Activated CD4-positive, alpha-beta T cell treated with anti-CD3 and anti-CD28 coated beads, Interleukin-2, amount 10 ng/mL, durations not matched to agents 24 days and 14 days (primary cell): Measurements from ENCODE around the gene CISTR. TPM values are rescaled to one million over a fixed set of nuclear protein-coding genes. Genes with fewer than 3 reads are reported as not detected.
"Not testable (repeated sequence)": the region's sequence is repeated elsewhere in the genome, so short reads cannot be mapped to it uniquely, and the experiment has no call there.

Experiments
- DNase-seq: peaks from one replicate; pipeline ENCODE4 v3.0.0; 2022
- H3K27ac Mint-ChIP-seq: one replicate; pipeline ENCODE4 v1.8.0; 2022; ENCODE audit warnings: mild to moderate bottlenecking, mixed read lengths
- H3K27me3 Mint-ChIP-seq: one replicate; pipeline ENCODE4 v1.8.0; 2022; ENCODE audit warnings: mixed read lengths
- H3K36me3 Mint-ChIP-seq: one replicate; pipeline ENCODE4 v1.8.0; 2022; ENCODE audit warnings: low read depth, mild to moderate bottlenecking, mixed read lengths
- H3K4me1 Mint-ChIP-seq: one replicate; pipeline ENCODE4 v1.8.0; 2021; ENCODE audit warnings: mixed read lengths
- H3K4me3 Mint-ChIP-seq: one replicate; pipeline ENCODE4 v1.8.0; 2022; ENCODE audit warnings: mild to moderate bottlenecking, moderate library complexity, mixed read lengths
- H3K9me3 Mint-ChIP-seq: one replicate; pipeline ENCODE4 v1.8.0; 2021; ENCODE audit warnings: mixed read lengths
- intact Hi-C: fragments of 100-400 bp; cut with micrococcal nuclease; formaldehyde crosslinking; loops from one replicate; pipeline ENCODE4 v1.15.1; 2023
- total RNA-seq: library from RNA; stranded (reverse); gene quantifications from 2 replicates; pipeline ENCODE4 v1.2.3, GENCODE V29; 2022

CISTR gene
- total RNA-seq, 1 donor from 2014 or later, result not detected

DNA sequence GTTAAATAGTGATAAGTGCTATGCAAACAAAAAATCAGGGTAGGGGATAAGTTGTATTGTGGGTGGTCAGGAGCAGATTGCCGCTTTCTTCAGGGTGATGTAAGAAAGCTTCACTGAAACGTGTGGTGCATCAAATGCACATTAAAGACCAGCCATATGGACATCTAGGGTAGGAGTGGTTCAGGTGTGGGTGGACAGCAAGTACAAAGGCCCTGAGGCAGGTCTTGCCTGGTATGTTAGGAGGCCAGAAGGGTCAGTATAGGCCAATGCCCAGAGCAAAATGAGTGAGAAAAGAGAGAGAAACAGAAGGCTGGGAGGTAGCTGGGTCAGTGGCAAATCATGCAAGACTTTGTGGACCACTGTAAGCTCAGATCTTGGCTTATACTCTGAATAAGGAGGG is 25.6 kb upstream of the CISTR start:
- H3K9me3 Mint-ChIP-seq, result no peaks in the 10 kb centered on the region

DNA sequence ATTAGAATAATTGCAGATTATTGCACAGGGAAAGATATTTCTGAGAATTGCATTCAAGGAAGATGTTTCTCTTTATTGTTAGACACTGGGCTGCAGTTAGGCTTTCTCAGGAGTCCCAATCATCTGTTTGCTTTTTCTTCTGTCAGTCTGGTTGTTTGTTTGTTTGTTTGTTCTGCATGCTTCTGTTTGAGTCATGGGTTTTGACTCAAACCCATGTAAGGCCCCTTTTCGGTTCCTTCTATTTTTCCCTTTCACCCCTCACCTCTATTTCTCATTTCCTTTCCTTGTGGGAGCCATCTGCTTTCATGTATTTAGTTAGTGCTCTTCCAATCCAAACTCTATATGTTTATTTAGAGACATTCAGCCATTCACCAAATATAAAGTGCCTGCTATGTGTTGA is 25.1 kb upstream of the CISTR start:
- no peak overlapping the region for H3K4me3 Mint-ChIP-seq
- intact Hi-C loops, result no loop called here
- DNase-seq, result no peak

More for the DNA sequence above, 25.6 kb upstream of the CISTR start:
- H3K36me3 Mint-ChIP-seq, result no peaks in the 10 kb centered on the region
- no peaks in the 10 kb centered on the region for H3K4me1 Mint-ChIP-seq
- H3K27me3 Mint-ChIP-seq, result peaks cover 52% of the 10 kb centered on the region
- no peak overlapping the region for H3K4me3 Mint-ChIP-seq
- no peak for DNase-seq
- intact Hi-C loops, result no loop called here
- no peak overlapping the region for H3K27ac Mint-ChIP-seq

DNA sequence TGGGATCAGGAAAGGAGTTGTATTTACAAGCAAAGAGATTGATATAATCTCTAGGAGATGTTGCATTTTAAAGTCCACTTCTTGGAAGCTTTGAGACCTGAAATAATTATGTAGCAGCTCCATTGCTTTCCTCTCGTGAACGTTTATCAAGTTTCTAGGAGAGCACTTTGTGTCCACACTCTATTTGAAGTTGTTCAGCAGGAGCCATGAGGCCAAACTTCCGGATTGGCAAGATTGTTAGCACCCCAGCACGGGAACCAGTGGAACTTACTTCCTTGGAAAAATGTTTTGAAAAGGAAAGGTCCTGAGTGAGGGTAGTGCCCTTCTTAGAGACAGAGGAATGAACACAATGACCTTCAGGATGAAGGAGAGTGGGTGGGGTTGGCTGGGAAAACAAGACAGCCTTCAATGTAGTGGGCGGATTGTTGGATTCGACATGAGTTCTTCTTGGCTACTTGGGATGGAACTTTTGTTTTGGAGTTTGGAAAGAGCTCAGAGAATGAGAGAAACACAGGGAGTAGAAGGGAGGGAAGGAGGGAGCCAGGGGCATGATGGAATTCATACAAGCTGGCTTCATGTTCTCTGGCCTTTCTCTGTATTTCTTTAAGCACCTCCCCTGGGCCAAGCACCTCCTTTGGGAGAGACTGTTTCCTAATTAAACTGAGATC is 23.8 kb upstream of the CISTR start:
- no peak overlapping the region for H3K4me3 Mint-ChIP-seq

More for the DNA sequence above, 25.1 kb upstream of the CISTR start:
- H3K27ac Mint-ChIP-seq, result no peak overlapping the region
- no peaks in the 10 kb centered on the region for H3K4me1 Mint-ChIP-seq
- H3K9me3 Mint-ChIP-seq, result no peaks in the 10 kb centered on the region
- peaks cover 51% of the 10 kb centered on the region for H3K27me3 Mint-ChIP-seq
- H3K36me3 Mint-ChIP-seq, result no peaks in the 10 kb centered on the region

GRCh38 chr12:53770281-53770680 is 18.5 kb upstream of the CISTR start:
- Mint-ChIP-seq H3K27ac (no peak overlapping the region), H3K9me3 (no peaks in the 10 kb centered on the region), H3K4me3 (no peak overlapping the region), H3K4me1 (no peaks in the 10 kb centered on the region), H3K36me3 (no peaks in the 10 kb centered on the region), H3K27me3 (peaks cover 50% of the 10 kb centered on the region)
- no peak for DNase-seq
- intact Hi-C loops, result no loop called here

More for the DNA sequence above, 23.8 kb upstream of the CISTR start:
- intact Hi-C loops, result no loop called here
- Mint-ChIP-seq H3K36me3 (no peaks in the 10 kb centered on the region), H3K27me3 (peaks cover 45% of the 10 kb centered on the region), H3K4me1 (no peaks in the 10 kb centered on the region), H3K27ac (no peak overlapping the region), H3K9me3 (no peaks in the 10 kb centered on the region)
- no peak for DNase-seq

DNA sequence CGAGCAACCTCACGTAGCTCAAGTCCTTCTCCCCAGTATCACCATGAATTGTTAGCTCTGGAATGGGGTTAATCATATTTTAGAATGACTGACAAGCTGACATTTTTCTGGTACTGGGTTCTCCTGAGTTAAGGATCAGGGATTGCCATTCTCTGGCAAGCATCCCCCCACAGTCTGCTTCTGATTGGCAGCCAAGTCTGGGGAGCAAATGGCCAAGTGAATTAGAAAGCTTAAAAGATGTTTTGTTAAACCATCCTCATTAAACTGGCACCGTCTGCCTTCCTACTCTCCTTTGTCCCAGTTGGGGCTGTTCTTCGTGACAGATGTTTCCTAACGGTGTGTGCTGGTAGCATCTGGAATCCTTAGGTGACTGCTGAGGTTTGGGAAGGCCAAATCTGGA is 17.2 kb upstream of the CISTR start:
- H3K27me3 Mint-ChIP-seq, result peaks cover 59% of the 10 kb centered on the region

DNA sequence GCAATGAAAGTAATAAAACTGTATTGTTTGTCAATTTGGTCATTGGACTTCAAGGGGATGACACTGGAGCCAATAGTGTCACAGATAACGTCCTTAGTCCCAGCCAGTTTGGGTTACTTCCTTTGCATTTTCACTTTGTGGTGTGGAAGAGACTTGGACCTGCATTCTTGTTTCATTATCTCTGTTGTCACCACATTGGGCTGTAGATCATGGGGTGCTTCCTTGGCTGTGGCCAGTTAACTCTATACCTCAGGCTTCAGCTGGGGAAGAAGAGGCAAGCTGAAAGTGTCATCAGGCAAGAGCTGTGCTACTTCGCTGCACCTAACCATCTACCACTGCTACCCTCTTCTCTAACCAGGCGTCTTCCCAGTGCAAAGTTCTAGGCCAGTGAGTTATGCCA is 15.1 kb upstream of the CISTR start:
- H3K27ac Mint-ChIP-seq, result no peak overlapping the region
- intact Hi-C loops, result no loop called here
- H3K4me1 Mint-ChIP-seq, result no peaks in the 10 kb centered on the region
- H3K36me3 Mint-ChIP-seq, result no peaks in the 10 kb centered on the region
- no peak for DNase-seq
- peaks cover 62% of the 10 kb centered on the region for H3K27me3 Mint-ChIP-seq
- H3K4me3 Mint-ChIP-seq, result no peak overlapping the region
- no peaks in the 10 kb centered on the region for H3K9me3 Mint-ChIP-seq

More for the DNA sequence above, 17.2 kb upstream of the CISTR start:
- Mint-ChIP-seq H3K9me3 (no peaks in the 10 kb centered on the region), H3K4me3 (no peak overlapping the region), H3K4me1 (no peaks in the 10 kb centered on the region), H3K27ac (no peak overlapping the region), H3K36me3 (no peaks in the 10 kb centered on the region)
- intact Hi-C loops, result no loop called here
- no peak for DNase-seq

GRCh38 chr12:53765891-53766290 is 14.1 kb upstream of the CISTR start:
- Mint-ChIP-seq H3K36me3 (no peaks in the 10 kb centered on the region), H3K9me3 (no peaks in the 10 kb centered on the region), H3K4me3 (no peak overlapping the region), H3K27ac (no peak overlapping the region), H3K27me3 (peaks cover 62% of the 10 kb centered on the region), H3K4me1 (no peaks in the 10 kb centered on the region)
- no peak for DNase-seq
- intact Hi-C loops, result no loop called here

DNA sequence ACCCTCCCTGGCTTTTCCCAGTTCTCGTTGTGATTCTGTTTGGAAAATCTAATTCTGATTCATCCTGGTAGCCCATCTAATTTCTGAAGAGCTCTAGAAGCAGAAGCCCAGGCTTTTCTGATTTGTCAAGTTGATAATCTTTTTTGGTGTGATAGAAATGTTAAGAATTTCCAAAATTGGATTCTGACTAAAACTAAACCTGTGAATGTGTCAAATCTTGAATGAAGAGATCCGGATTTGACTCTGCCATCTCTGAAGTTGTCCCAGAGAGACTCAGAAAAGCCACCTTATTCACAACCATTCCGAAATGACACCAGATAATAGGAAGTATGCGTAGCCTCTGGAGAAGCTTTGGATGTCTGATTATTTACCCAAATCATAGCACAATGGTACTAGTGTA is 12.8 kb upstream of the CISTR start:
- DNase-seq, result no peak
- H3K27ac Mint-ChIP-seq, result no peak overlapping the region
- H3K27me3 Mint-ChIP-seq, result peaks cover 65% of the 10 kb centered on the region
- H3K9me3 Mint-ChIP-seq, result no peaks in the 10 kb centered on the region
- no peak overlapping the region for H3K4me3 Mint-ChIP-seq
- H3K4me1 Mint-ChIP-seq, result no peaks in the 10 kb centered on the region
- intact Hi-C loops, result no loop called here
- H3K36me3 Mint-ChIP-seq, result no peaks in the 10 kb centered on the region

DNA sequence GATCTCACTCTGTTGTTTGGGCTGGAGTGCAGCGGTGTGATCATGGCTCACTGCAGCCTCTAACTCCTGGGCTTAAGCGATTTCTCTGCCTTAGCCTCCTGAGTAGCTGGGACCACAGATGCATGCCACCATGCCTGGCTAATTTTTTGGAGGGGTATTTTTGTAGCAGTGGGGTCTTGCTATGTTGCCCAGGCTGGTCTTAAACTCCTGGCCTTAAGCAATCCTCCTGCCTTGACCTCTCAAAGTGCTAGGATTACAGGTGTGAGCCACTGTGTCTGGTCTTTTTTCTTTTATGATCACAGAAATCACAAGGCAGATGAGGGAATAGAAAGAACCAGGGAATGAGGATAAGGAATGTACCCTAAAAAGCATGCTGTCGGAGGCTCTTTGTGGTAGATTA is 11.0 kb upstream of the CISTR start:
- intact Hi-C loops, H3K36me3 Mint-ChIP-seq, H3K27ac Mint-ChIP-seq, H3K4me3 Mint-ChIP-seq, H3K9me3 Mint-ChIP-seq, DNase-seq: not testable (repeated sequence)
- Mint-ChIP-seq H3K4me1 (peaks cover 10% of the 10 kb centered on the region), H3K27me3 (peaks cover 74% of the 10 kb centered on the region)

DNA sequence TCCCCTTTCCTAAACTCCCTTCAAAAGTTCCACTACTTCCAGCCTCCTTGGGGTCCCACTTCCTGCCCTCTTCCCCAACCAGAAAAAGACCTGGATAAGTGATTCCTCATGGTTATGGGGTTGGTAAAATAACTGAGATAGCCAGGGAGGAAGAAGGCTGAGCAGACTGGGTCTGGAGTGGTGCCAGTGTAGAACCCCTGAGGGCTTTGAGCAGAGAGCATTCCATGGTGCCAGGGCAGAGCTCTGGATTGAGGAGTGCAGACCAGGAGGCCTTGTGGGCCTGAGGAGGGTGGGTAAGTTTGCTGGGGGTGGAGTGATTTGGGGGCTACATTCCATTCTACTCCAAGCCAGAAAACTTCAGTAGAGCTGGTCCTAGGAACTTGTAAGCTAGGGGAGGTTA is 9.5 kb upstream of the CISTR start:
- Mint-ChIP-seq H3K27ac (no peak overlapping the region), H3K27me3 (peaks cover 62% of the 10 kb centered on the region), H3K9me3 (no peaks in the 10 kb centered on the region), H3K4me1 (peaks cover 22% of the 10 kb centered on the region), H3K36me3 (no peaks in the 10 kb centered on the region), H3K4me3 (no peak overlapping the region)
- no peak for DNase-seq
- intact Hi-C loops, result no loop called here

DNA sequence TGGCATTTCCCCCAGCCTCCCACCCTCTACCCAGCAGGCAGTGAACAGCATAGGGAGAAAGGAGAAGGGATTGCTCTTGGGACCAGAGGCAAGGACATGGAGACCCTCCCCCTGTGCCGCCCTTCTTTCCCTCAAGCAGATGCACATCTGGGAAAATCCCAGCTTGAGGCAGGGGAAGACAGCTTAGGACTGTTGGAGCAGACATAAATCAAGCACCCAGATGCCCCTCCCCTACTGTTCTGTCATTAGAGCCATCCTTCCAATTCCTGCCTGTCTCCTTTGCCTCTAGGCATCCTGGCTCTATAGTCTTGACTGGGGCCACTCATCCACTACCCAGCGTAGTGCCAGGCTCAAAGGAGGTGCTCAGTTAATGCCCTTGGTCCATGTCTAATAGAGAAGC is 7.5 kb upstream of the CISTR start:
- no peaks in the 10 kb centered on the region for H3K36me3 Mint-ChIP-seq
- no peak for DNase-seq
- no peaks in the 10 kb centered on the region for H3K9me3 Mint-ChIP-seq
- intact Hi-C loops, result loop anchor here (5.0 kb wide), 1 partner anchor 132 kb away; the partner anchor contains the start of gene ATF7
- H3K27me3 Mint-ChIP-seq, result peaks cover 48% of the 10 kb centered on the region
- no peak overlapping the region for H3K4me3 Mint-ChIP-seq
- no peak overlapping the region for H3K27ac Mint-ChIP-seq
- H3K4me1 Mint-ChIP-seq, result peaks cover 32% of the 10 kb centered on the region

DNA sequence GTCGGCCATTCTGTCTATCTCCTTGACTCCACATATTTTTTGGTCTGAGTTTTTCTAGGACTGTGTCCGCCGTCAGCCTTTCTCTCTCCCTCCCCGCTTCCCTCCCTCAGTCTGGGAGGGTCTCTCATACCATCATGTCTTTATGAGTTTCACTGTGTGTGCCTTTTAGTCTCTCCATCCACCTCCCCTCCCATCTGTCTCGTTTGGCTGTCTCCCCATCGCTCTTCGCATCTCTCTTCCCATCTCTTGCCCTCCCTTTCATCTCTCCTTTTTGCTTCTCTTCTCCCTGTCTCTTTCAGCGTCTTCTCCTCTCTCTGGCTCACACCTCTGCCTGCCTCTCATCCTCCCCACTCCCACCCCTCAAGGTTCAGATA is 6.9 kb upstream of the CISTR start:
- intact Hi-C loops, result loop anchor here (5.0 kb wide), 1 partner anchor 131 kb away; the partner anchor contains the start of gene ATF7
- peaks cover 32% of the 10 kb centered on the region for H3K4me1 Mint-ChIP-seq
- no peak for DNase-seq
- H3K27me3 Mint-ChIP-seq, result peaks cover 47% of the 10 kb centered on the region
- no peak overlapping the region for H3K4me3 Mint-ChIP-seq
- no peaks in the 10 kb centered on the region for H3K36me3 Mint-ChIP-seq
- no peaks in the 10 kb centered on the region for H3K9me3 Mint-ChIP-seq
- no peak overlapping the region for H3K27ac Mint-ChIP-seq

DNA sequence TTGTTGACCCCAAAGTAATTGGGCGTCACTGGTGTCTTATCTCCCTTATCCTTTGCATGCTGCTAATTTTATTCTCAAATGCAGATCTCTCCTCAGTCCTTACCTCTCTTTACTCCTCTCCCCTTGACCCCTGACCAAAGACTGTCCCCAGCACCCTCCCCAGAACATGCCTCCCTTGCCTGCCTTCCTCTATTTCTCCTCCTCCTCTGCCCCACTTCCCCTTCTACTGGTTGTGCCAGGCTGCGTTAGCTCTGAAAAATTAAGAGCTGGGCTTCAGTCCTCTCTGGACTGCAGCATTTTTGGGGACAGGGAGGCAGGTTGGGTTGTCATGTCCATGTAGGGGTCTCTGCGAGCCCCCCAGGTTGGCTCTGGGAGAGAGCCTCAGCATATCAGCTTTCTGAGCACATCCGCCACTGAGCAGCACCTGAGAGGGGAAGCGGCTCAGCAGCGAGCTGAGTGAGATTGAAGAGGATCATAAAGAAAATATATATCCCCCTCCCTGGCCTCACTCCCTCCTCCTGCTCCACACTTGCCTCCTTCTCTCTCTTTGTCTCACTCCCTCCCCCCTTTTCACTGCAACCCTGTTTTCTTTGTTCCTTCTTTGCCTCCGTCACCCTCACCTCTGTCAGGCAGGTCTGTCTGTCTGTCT is 6.4 kb upstream of the CISTR start:
- H3K36me3 Mint-ChIP-seq, result no peaks in the 10 kb centered on the region
- intact Hi-C loops, result loop anchor here (5.0 kb wide), 1 partner anchor 131 kb away; the partner anchor contains the start of gene ATF7
- no peak overlapping the region for H3K4me3 Mint-ChIP-seq
- no peaks in the 10 kb centered on the region for H3K9me3 Mint-ChIP-seq
- no peak for DNase-seq
- H3K27ac Mint-ChIP-seq, result no peak overlapping the region
- H3K27me3 Mint-ChIP-seq, result peaks cover 41% of the 10 kb centered on the region
- H3K4me1 Mint-ChIP-seq, result peaks cover 32% of the 10 kb centered on the region

GRCh38 chr12:53757101-53757770 is 5.5 kb upstream of the CISTR start:
- Mint-ChIP-seq H3K27ac (peak overlapping the region; percentile 52), H3K36me3 (no peaks in the 10 kb centered on the region), H3K27me3 (peaks cover 37% of the 10 kb centered on the region), H3K4me3 (peak overlapping the region; percentile 43), H3K4me1 (peaks cover 32% of the 10 kb centered on the region), H3K9me3 (no peaks in the 10 kb centered on the region)
- DNase-seq, result peak; percentile 95
- intact Hi-C loops, result loop anchor here (1.0 to 5.0 kb wide), 2 partner anchors 11 to 130 kb away; partner anchors contain the start of gene ATF7
